ENCODE results near the gene CD58. TPM values are rescaled to one million over a fixed set of nuclear protein-coding genes. Genes with fewer than 3 reads are reported as not detected.
A peak's percentile ranks its signal among the peaks of the same experiment; 100 is the strongest.

CD58 gene
- total and polyA plus RNA-seq, 9 of the 15 experiments (the other 6 are each of a cell fraction or from before 2014, with no cell fraction given) = 18.1 to 113 (median 37.4) TPM

DNA sequence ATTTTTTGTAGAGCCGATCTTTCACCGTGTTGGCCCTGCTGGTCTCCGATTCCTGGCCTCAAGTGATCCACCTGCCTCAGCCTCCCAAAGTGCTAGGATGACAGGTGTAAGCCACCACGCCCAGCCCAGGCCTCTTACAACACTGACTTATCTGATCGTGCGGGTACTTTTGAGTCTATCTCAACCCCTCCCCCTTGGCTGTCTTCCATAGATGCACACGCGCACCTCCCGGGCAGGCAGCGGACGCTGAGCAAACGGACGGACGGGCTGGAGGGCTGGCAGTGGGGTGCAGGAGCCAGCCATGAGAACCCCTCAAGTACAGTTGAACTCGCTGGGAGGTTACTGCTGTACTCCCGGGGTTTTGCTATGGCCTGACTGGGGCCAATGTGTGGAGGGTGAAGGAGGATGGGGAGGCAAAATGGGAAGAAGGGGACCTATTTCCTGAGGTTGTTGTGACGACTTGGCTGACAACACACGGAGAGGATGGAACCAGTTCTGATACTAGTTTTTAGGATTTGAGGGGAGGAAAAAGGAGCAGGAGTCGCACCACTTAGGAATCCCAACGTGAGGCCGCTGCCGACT lies 959 bp downstream of the CD58 start (continued):
- TF ChIP-seq, protein P1, sequence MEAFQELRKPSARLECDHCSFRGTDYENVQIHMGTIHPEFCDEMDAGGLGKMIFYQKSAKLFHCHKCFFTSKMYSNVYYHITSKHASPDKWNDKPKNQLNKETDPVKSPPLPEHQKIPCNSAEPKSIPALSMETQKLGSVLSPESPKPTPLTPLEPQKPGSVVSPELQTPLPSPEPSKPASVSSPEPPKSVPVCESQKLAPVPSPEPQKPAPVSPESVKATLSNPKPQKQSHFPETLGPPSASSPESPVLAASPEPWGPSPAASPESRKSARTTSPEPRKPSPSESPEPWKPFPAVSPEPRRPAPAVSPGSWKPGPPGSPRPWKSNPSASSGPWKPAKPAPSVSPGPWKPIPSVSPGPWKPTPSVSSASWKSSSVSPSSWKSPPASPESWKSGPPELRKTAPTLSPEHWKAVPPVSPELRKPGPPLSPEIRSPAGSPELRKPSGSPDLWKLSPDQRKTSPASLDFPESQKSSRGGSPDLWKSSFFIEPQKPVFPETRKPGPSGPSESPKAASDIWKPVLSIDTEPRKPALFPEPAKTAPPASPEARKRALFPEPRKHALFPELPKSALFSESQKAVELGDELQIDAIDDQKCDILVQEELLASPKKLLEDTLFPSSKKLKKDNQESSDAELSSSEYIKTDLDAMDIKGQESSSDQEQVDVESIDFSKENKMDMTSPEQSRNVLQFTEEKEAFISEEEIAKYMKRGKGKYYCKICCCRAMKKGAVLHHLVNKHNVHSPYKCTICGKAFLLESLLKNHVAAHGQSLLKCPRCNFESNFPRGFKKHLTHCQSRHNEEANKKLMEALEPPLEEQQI (IDR thresholded peaks at IDR 0.05) = no peak
- TF ChIP-seq MYC (IDR thresholded peaks at IDR 0.05; ENCODE audit: low read depth, low read length) (no peak), MYC (CRISPR knock-in tag; IDR thresholded peaks at IDR 0.05; ENCODE audit: borderline replicate concordance, low read depth) (no peak), ZNF146 (CRISPR knock-in tag; IDR thresholded peaks at IDR 0.05; ENCODE audit: unreplicated experiment) (no peak), ZBED1 (IDR thresholded peaks at IDR 0.05) (no peak), CCNT2 (IDR thresholded peaks at IDR 0.05; ENCODE audit: borderline replicate concordance, extremely low read depth, insufficient read length, low read depth, low read length) (no peak), KDM4B (IDR thresholded peaks at IDR 0.05; ENCODE audit: borderline replicate concordance in 2 of 2, low read depth in 1 of 2) (no peak), SIRT6 (IDR thresholded peaks at IDR 0.05; ENCODE audit: low read depth, low read length) (no peak), ZC3H11A (IDR thresholded peaks at IDR 0.05; ENCODE audit: low read depth, low read length) (no peak), ZNF23 (CRISPR knock-in tag; IDR thresholded peaks at IDR 0.05) (no peak), BRCA1 (IDR thresholded peaks at IDR 0.05) (no peak), BRCA1 (CRISPR knock-in tag; IDR thresholded peaks at IDR 0.05) (no peak), SMAD1 (IDR thresholded peaks at IDR 0.05; ENCODE audit: low read depth, low read length, partially characterized antibody) (no peak), PPARD (CRISPR knock-in tag; IDR thresholded peaks at IDR 0.05) (no peak), L3MBTL2 (IDR thresholded peaks at IDR 0.05) (peak; percentile 42), ZNF699 (CRISPR knock-in tag; IDR thresholded peaks at IDR 0.05; ENCODE audit: insufficient replicate concordance) (no peak), NFATC3 (IDR thresholded peaks at IDR 0.05) (no peak)
- TF ChIP-seq, protein P2, sequence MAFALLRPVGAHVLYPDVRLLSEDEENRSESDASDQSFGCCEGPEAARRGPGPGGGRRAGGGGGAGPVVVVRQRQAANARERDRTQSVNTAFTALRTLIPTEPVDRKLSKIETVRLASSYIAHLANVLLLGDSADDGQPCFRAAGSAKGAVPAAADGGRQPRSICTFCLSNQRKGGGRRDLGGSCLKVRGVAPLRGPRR (CRISPR knock-in tag; IDR thresholded peaks at IDR 0.05) = no peak
- TF ChIP-seq, protein P3, sequence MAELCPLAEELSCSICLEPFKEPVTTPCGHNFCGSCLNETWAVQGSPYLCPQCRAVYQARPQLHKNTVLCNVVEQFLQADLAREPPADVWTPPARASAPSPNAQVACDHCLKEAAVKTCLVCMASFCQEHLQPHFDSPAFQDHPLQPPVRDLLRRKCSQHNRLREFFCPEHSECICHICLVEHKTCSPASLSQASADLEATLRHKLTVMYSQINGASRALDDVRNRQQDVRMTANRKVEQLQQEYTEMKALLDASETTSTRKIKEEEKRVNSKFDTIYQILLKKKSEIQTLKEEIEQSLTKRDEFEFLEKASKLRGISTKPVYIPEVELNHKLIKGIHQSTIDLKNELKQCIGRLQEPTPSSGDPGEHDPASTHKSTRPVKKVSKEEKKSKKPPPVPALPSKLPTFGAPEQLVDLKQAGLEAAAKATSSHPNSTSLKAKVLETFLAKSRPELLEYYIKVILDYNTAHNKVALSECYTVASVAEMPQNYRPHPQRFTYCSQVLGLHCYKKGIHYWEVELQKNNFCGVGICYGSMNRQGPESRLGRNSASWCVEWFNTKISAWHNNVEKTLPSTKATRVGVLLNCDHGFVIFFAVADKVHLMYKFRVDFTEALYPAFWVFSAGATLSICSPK (IDR thresholded peaks at IDR 0.05; ENCODE audit: borderline replicate concordance) = 0 out of 2 replicates have a peak, but pooled peaks have one; percentile 17
- TF ChIP-seq, protein P4, sequence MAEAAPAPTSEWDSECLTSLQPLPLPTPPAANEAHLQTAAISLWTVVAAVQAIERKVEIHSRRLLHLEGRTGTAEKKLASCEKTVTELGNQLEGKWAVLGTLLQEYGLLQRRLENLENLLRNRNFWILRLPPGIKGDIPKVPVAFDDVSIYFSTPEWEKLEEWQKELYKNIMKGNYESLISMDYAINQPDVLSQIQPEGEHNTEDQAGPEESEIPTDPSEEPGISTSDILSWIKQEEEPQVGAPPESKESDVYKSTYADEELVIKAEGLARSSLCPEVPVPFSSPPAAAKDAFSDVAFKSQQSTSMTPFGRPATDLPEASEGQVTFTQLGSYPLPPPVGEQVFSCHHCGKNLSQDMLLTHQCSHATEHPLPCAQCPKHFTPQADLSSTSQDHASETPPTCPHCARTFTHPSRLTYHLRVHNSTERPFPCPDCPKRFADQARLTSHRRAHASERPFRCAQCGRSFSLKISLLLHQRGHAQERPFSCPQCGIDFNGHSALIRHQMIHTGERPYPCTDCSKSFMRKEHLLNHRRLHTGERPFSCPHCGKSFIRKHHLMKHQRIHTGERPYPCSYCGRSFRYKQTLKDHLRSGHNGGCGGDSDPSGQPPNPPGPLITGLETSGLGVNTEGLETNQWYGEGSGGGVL (CRISPR knock-in tag; IDR thresholded peaks at IDR 0.05) = no peak
- TF ChIP-seq, protein P5, sequence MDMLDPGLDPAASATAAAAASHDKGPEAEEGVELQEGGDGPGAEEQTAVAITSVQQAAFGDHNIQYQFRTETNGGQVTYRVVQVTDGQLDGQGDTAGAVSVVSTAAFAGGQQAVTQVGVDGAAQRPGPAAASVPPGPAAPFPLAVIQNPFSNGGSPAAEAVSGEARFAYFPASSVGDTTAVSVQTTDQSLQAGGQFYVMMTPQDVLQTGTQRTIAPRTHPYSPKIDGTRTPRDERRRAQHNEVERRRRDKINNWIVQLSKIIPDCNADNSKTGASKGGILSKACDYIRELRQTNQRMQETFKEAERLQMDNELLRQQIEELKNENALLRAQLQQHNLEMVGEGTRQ (CRISPR knock-in tag; IDR thresholded peaks at IDR 0.05) = no peak
